Measurements from ENCODE around the gene NFIL3.
"Not testable (repeated sequence)": the region's sequence is repeated elsewhere in the genome, so short reads cannot be mapped to it uniquely, and the experiment has no call there.

The NFIL3 gene

DNA sequence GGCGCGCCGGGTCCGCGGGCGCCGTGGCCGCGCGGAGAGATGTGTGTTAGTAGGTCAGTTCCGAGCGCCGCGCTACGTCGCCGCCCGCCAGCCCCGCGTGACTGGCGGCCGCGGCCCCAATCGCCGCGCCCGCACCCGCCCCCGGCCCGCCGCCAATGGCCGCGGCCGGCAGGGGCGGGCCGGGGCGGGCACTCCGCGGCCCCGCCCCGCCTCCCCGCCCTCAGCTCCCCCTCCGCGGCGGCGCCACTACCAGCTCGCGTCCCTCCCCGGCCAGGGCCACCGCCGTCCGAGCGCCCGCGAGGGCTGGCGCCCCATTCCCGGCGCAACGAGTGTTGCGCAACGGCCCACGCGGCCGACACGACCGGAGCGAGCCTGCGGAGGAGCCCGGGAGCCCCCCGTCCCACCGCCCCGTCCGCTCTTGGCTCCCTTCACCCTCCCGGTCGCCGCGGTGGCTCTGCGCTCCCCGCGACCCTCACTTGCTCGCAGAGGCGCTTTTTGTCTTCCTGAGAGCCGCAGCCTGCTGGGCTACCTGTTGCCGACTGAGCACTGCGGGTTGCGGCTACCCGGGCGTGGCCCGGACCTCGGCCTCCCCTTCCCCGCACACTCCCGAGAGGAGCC lies at the start of gene NFIL3:
Gene NFIL3 (minus strand): TSS at position 48 of the 618 bp plus-strand sequence. CDS start 13,098 bp downstream, outside the sequence.
- DNase-seq, result peak; percentile 85

DNA sequence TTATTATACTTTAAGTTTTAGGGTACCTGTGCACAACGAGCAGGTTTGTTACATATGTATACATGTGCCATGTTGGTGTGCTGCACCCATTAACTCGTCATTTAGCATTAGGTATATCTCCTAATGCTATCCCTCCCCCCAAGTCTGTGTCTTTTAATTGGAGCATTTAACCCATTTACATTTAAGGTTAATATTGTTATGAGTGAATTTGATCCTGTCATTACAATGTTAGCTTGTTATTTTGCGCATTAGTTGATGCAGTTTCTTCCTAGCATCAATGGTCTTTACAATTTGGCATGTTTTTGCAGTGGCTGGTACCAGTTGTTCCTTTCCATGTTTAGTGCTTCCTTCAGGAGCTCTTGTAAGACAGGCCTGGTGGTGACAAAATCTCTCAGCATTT lies 47.9 kb upstream of the NFIL3 start:
- not testable (repeated sequence) for DNase-seq

DNA sequence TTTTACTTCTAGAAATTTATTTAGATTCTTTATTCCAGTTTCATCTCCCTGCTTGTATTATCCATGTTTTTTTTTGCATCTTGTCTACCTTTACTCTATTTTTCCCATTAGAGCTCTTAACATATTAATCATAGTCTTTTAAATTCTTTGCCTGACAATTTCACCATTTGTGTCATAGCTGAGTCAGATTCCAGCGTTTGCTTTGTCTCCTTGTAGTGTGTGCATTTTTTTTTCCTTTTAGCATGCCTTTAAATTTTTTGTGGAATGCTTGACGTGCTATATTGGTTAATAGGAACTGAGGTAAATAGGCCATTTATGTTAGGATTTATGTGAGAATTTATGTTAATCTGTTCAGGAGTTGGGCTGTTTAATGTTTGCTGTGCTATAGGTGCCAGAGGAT lies 41.8 kb upstream of the NFIL3 start:
- DNase-seq, result no peak

DNA sequence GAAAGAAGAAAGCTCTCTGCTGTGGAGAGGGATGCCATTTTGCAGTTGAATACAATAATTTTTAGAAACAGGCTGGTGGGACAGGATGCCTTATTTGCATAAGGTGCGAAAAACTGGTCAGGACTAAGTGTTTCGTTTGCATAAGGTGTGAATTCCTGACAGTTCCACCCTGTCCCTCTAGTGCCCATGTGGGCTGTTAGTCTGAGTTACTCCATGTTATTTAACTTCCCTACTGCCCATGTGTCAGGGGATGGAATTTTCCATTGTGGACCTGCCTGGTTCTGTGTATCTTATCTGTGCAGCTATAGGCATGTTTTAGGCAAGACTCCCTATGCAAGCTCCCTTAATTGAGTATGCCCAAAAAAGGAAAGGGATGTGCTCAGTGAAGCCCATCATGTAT lies 35.3 kb upstream of the NFIL3 start:
- DNase-seq, result no peak

GRCh38 chr9:91452844-91453243 lies 29.2 kb upstream of the NFIL3 start:
- DNase-seq, result no peak

DNA sequence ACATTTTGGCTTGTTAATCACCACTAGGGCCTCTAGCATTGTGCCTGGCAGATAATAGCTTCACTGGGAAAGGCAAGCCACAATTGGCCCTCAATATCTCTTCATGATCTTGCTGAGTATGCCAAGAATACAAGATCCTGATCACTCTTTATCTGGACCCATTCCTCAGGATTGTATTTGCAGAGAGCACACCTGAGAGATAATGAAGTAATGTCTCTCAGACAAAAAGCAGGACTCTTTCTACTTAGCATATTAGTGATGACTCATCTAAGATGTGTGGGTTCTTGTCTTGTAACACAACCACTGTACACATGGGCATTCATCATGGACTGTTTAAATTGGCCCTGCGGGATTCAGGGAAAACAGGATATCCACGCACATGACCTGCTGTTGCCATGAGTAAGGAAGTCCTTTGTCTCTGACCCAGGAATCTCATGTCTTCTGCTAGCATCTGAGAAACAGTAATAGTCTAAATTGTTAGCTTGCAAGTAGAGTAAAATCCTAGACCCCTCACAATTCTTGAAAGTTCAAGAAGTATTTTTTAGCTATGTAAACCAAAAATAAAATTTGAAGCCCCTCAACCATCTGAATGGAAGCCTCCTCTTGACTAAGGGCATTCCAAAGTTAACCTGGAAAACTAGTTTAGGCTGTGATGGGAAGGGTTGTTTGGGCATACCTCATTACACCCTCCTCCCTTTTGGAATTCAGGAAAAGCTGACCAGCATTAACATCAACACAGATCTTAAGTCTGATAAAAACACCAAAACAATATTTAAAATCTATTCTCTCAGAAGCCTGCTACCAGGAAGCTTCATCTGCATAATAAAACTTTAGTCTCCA lies 28.0 kb upstream of the NFIL3 start:
- DNase-seq, result no peak

GRCh38 chr9:91445135-91445534 lies 21.5 kb upstream of the NFIL3 start:
- no peak for DNase-seq

DNA sequence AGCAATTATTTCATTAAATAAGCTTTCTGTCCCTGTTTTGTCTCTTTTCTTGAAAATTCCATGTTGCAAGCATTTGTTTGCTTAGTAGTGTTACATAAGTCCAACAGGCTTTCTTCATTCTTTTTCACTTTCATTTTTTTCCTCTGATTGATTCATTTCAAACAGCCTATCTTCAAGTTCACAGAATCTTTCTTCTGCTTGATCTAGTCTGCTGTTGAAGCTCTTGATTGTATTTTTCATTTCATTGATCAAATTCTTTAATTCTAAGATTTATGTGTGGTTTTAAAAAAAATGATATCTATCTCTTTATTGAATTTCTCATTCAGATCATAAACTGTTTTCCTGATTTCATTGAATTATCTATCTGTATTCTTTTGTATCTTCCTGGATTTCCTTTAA lies 20.4 kb upstream of the NFIL3 start:
- DNase-seq, result no peak

GRCh38 chr9:91443321-91443993 lies 19.8 kb upstream of the NFIL3 start:
- DNase-seq, result no peak

- no peak for DNase-seq
Observed at GRCh38 chr9:91436841-91437240, 13.2 kb upstream of the NFIL3 start.

GRCh38 chr9:91433180-91433579 lies 9.5 kb upstream of the NFIL3 start:
- no peak for DNase-seq

DNA sequence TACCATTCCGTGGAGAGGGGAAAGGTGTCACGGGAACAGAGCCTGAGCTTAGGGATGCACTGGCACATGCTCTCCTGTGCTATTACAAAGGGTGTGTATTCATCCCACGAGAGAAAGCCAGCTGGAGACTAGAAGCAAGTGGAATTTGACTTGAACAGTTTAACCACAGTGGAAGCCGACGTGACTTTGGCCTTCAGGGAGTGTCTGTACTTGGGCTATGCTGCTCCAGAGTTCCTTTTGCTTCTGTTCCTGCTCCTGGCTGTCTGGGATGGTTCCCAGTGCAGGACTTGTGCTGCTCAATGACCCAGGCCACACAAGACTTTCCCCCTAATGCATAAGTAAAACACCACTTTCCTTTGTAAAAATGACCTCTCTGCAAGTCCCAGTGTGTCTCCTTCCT lies 7.9 kb upstream of the NFIL3 start:
- DNase-seq, result no peak

DNA sequence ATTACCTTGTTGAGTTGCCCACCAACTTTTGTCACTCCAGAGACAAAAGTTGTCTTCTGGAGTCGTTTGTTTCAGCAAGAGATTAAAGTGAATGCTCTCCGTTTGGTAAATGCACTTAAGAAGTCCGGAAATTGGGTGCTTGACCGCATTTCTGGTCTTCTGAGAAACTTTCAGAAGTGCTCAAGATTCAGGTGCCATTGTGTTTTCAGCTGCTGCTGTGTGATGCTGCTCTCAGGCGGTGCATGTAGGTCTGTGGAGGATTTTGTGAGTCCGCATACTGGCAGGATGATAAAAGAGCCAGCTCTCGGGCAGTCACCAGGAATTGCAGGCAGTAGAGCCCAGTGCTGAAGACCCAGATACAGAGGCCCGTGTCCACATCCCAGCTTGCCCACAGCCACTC lies 5.9 kb upstream of the NFIL3 start:
- DNase-seq, result no peak

- DNase-seq, result no peak
Observed at GRCh38 chr9:91428927-91429351, 5.3 kb upstream of the NFIL3 start.

GRCh38 chr9:91428436-91428835 lies 4.8 kb upstream of the NFIL3 start:
- DNase-seq, result no peak

- DNase-seq, result no peak
Observed at GRCh38 chr9:91427873-91428272, 4.2 kb upstream of the NFIL3 start.

- no peak for DNase-seq
Observed at GRCh38 chr9:91426123-91426745, 2.6 kb upstream of the NFIL3 start.

GRCh38 chr9:91425271-91425670 lies 1.6 kb upstream of the NFIL3 start:
- no peak for DNase-seq

- peak; percentile 77 for DNase-seq
Observed at GRCh38 chr9:91424403-91425176, 958 bp upstream of the NFIL3 start.

- peak; percentile 73 for DNase-seq
Observed at GRCh38 chr9:91422758-91423711, 597 bp downstream of the NFIL3 start.

Measured in right hindlimb (tissue), 1 donor.